Osteoblast (primary cell): ENCODE measurements around the gene SIGMAR1. TPM values are rescaled to one million over a fixed set of nuclear protein-coding genes. Genes with fewer than 3 reads are reported as not detected.

Experiments used
- DNase-seq: peaks from one replicate; pipeline ENCODE4 v3.0.0; 2011; ENCODE audit warnings: low spot score, mixed read lengths; ENCODE audit not compliant: insufficient read length; ENCODE audit errors: missing footprints
- H2AFZ ChIP-seq: 2 replicates; pipeline ENCODE4 v1.6.0; 2011; ENCODE audit warnings: mild to moderate bottlenecking, low read length
- H3K27ac ChIP-seq: 2 replicates; pipeline ENCODE4 v1.5.1; 2011; ENCODE audit warnings: mild to moderate bottlenecking, low read depth, low read length, moderate library complexity
- H3K27me3 ChIP-seq: 2 replicates; pipeline ENCODE4 v1.6.0; 2012; ENCODE audit warnings: mild to moderate bottlenecking, control low read depth, inconsistent platforms, low read length, moderate library complexity; ENCODE audit not compliant: insufficient read depth
- H3K36me3 ChIP-seq: 2 replicates; pipeline ENCODE4 v1.5.1; 2011; ENCODE audit warnings: mild to moderate bottlenecking, low read length, control low read depth, moderate library complexity; ENCODE audit not compliant: insufficient read depth
- H3K4me1 ChIP-seq: 2 replicates; pipeline ENCODE4 v1.5.1; 2011; ENCODE audit warnings: mild to moderate bottlenecking, low read length, control low read depth, moderate library complexity; ENCODE audit not compliant: insufficient read depth
- H3K4me2 ChIP-seq: 2 replicates; pipeline ENCODE4 v1.6.0; 2011; ENCODE audit warnings: mild to moderate bottlenecking, low read length; ENCODE audit not compliant: insufficient read depth
- H3K4me3 ChIP-seq: fragments of 200-600 bp; sonication (generic); 3 replicates; pipeline ENCODE4 v1.5.1; 2012; ENCODE audit warnings: mild to moderate bottlenecking, low read length, inconsistent platforms; ENCODE audit not compliant: insufficient read depth
- H3K79me2 ChIP-seq: 2 replicates; pipeline ENCODE4 v1.6.0; 2012; ENCODE audit warnings: mild to moderate bottlenecking, low read length, control low read depth, inconsistent platforms; ENCODE audit not compliant: insufficient read depth
- H3K9me3 ChIP-seq: 2 replicates; pipeline ENCODE4 v1.5.1; 2011; ENCODE audit warnings: low read depth, low read length, control low read depth
- H4K20me1 ChIP-seq: 2 replicates; pipeline ENCODE4 v1.6.0; 2012; ENCODE audit warnings: mild to moderate bottlenecking, low read length, control low read depth; ENCODE audit not compliant: insufficient read depth
- total RNA-seq: library from RNA; depleted of rRNA; stranded (reverse); fragments of >200 nt; gene quantifications from 2 replicates; pipeline ENCODE4 v1.2.3, GENCODE V29; 2012
- TF ChIP-seq, protein P1 (sequence below): IDR thresholded peaks from 2 replicates; pipeline ENCODE4 v1.5.1; 2011; ENCODE audit warnings: mild to moderate bottlenecking, low read depth, low read length, moderate library complexity; ENCODE audit errors: extremely low read depth

The SIGMAR1 gene
- total RNA-seq, 1 donor, result 72.7 TPM

- Histone ChIP-seq H3K79me2 (peaks cover 17% of the 10 kb centered on the region), H3K27ac (peak within 1 kb of the TSS; percentile 64), H3K4me2 (peak within 1 kb of the TSS; percentile 98), H2AFZ (peak within 1 kb of the TSS; percentile 77), H3K4me1 (peaks cover 49% of the 10 kb centered on the region), H3K4me3 (peak within 1 kb of the TSS; percentile 69), H3K27me3 (no peaks in the 10 kb centered on the region), H4K20me1 (peaks cover 12% of the 10 kb centered on the region), H3K36me3 (peaks cover 21% of the 10 kb centered on the region), H3K9me3 (no peaks in the 10 kb centered on the region)
- DNase-seq, result peak; percentile 96
- TF ChIP-seq, protein P1, sequence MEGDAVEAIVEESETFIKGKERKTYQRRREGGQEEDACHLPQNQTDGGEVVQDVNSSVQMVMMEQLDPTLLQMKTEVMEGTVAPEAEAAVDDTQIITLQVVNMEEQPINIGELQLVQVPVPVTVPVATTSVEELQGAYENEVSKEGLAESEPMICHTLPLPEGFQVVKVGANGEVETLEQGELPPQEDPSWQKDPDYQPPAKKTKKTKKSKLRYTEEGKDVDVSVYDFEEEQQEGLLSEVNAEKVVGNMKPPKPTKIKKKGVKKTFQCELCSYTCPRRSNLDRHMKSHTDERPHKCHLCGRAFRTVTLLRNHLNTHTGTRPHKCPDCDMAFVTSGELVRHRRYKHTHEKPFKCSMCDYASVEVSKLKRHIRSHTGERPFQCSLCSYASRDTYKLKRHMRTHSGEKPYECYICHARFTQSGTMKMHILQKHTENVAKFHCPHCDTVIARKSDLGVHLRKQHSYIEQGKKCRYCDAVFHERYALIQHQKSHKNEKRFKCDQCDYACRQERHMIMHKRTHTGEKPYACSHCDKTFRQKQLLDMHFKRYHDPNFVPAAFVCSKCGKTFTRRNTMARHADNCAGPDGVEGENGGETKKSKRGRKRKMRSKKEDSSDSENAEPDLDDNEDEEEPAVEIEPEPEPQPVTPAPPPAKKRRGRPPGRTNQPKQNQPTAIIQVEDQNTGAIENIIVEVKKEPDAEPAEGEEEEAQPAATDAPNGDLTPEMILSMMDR, result no peak
Measured at GRCh38 chr9:34651876-34652601, 14.5 kb upstream of the SIGMAR1 start, which contains the start of gene IL11RA. TSS of gene IL11RA (plus strand) at chr9:34652185. CDS start at chr9:34655218, 3,033 bp downstream.

GRCh38 chr9:34651321-34651720 lies 13.7 kb upstream of the SIGMAR1 start:
- Histone ChIP-seq H3K36me3 (peaks cover 21% of the 10 kb centered on the region), H3K4me1 (peaks cover 51% of the 10 kb centered on the region), H4K20me1 (peaks cover 12% of the 10 kb centered on the region), H3K4me3 (peak overlapping the region; percentile 69), H2AFZ (peak overlapping the region; percentile 77), H3K9me3 (no peaks in the 10 kb centered on the region), H3K4me2 (peak overlapping the region; percentile 98), H3K27me3 (no peaks in the 10 kb centered on the region), H3K79me2 (peaks cover 19% of the 10 kb centered on the region), H3K27ac (peak overlapping the region; percentile 64)
- no peak for DNase-seq
- TF ChIP-seq, protein P1, result no peak

DNA sequence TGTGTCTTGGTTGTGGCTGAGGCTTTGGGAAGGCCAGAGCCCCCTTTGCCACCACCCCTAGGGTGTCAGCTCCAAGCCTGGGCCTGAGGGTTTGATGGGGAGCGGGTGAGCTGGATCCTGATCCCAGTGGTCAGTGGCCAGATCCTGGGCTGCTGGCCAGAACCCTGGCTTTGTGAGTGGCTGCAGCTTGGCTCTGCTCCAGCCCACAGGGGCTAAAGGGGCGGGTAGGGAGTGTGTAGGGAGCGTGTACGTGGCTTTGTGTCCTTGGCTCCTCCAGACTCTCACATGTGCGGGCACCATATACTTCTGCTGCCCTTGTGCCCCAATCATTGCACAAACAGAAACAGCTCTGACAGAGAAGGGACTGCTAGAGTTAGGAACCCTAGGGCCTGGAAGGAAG lies 13.2 kb upstream of the SIGMAR1 start:
- Histone ChIP-seq H4K20me1 (peaks cover 12% of the 10 kb centered on the region), H3K9me3 (no peaks in the 10 kb centered on the region), H3K4me1 (peaks cover 55% of the 10 kb centered on the region), H3K36me3 (peaks cover 21% of the 10 kb centered on the region), H3K79me2 (peaks cover 19% of the 10 kb centered on the region), H3K4me3 (peak overlapping the region; percentile 69), H2AFZ (no peak overlapping the region), H3K27me3 (no peaks in the 10 kb centered on the region), H3K27ac (peak overlapping the region; percentile 64), H3K4me2 (peak overlapping the region; percentile 98)
- DNase-seq, result no peak
- TF ChIP-seq, protein P1, result no peak

- H3K4me3 ChIP-seq, result no peak overlapping the region
- H3K4me1 ChIP-seq, result peaks cover 45% of the 10 kb centered on the region
- TF ChIP-seq, protein P1, result no peak
- no peaks in the 10 kb centered on the region for H3K27me3 ChIP-seq
- H3K27ac ChIP-seq, result no peak overlapping the region
- H3K9me3 ChIP-seq, result no peaks in the 10 kb centered on the region
- H4K20me1 ChIP-seq, result peaks cover 12% of the 10 kb centered on the region
- H2AFZ ChIP-seq, result no peak overlapping the region
- H3K4me2 ChIP-seq, result no peak overlapping the region
- DNase-seq, result no peak
- H3K36me3 ChIP-seq, result peaks cover 21% of the 10 kb centered on the region
- peaks cover 19% of the 10 kb centered on the region for H3K79me2 ChIP-seq
Measured at GRCh38 chr9:34648673-34649072, 11.1 kb upstream of the SIGMAR1 start.
